Fibroblast of the aortic adventitia (primary cell): ENCODE results near the gene AFM. TPM values are rescaled to one million over a fixed set of nuclear protein-coding genes. Genes with fewer than 3 reads are reported as not detected.

Experiments
- DNase-seq: peaks from one replicate; pipeline ENCODE4 v3.0.0-alpha.2; 2010; ENCODE audit warnings: low read depth
- H3K4me3 ChIP-seq: 2 replicates; pipeline ENCODE4 v1.5.1; 2011; ENCODE audit warnings: low read depth, mild to moderate bottlenecking, control low read depth, low read length, moderate library complexity
- CTCF ChIP-seq: IDR thresholded peaks from 2 replicates; pipeline ENCODE4 v1.5.1; 2011; ENCODE audit warnings: mild to moderate bottlenecking, low read length, control low read depth, inconsistent platforms; ENCODE audit not compliant: insufficient read depth
- total RNA-seq: library from RNA; depleted of rRNA; stranded (reverse); fragments of >200 nt; gene quantifications from 2 replicates; pipeline ENCODE4 v1.2.3, GENCODE V29; 2012; ENCODE audit warnings: low replicate concordance

AFM gene
- total RNA-seq, 1 donor: not detected

- no peak overlapping the region for H3K4me3 ChIP-seq
- DNase-seq: no peak
- TF ChIP-seq CTCF: no peak
Measured at GRCh38 chr4:73518340-73518739, 36.8 kb downstream of the AFM start.

GRCh38 chr4:73520821-73521220 lies 39.3 kb downstream of the AFM start:
- no peak for TF ChIP-seq CTCF
- H3K4me3 ChIP-seq: no peak overlapping the region
- DNase-seq: peak; percentile 96

- no peak overlapping the region for H3K4me3 ChIP-seq
- TF ChIP-seq CTCF: no peak
- DNase-seq: no peak
Measured at GRCh38 chr4:73523126-73523525, 41.6 kb downstream of the AFM start.

- TF ChIP-seq CTCF: no peak
- no peak overlapping the region for H3K4me3 ChIP-seq
- DNase-seq: no peak
Measured at GRCh38 chr4:73525611-73526010, 44.1 kb downstream of the AFM start.

- no peak for DNase-seq
- no peak overlapping the region for H3K4me3 ChIP-seq
- no peak for TF ChIP-seq CTCF
Measured at GRCh38 chr4:73527196-73527595, 45.7 kb downstream of the AFM start.

GRCh38 chr4:73528171-73528570 lies 46.6 kb downstream of the AFM start:
- TF ChIP-seq CTCF: no peak
- H3K4me3 ChIP-seq: no peak overlapping the region
- DNase-seq: peak; percentile 55
